Inflammatory macrophage (primary cell): Measurements from ENCODE around the gene RARB.

Source experiments
- DNase-seq, 2 donors: peaks; one replicate each; pipeline ENCODE4 v3.0.0-alpha.2; 2020 to 2022

The RARB gene

GRCh38 chr3:25555695-25556437 lies 127.8 kb downstream of the RARB start:
- DNase-seq = no peak

- DNase-seq = peak in 1 of 2 donors; percentile 1
These were observed 128.4 kb downstream of the RARB start for GRCh38 chr3:25556447-25556846.

DNA sequence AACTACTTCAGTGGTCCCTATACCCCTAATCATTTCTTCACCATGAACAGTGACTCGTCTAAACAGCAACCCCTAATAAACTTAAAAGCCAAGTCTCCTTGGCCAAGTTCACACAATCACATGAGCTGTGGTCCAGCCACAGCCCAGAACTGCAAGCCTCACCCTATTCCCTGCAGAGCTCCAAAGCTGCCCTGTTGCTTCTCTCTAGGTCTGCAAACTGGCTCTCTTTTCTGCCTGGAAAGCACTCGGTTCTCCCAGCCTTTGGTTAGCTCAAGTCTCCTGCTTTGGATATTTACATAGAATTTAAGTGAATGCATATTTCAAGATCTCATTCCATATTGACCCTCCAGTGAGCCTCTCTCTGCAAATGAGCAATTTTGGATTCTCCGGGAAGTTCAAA lies 129.6 kb downstream of the RARB start:
- no peak for DNase-seq

- DNase-seq = no peak
These were observed 130.1 kb downstream of the RARB start for GRCh38 chr3:25558121-25558520.

- DNase-seq = no peak
These were observed 130.7 kb downstream of the RARB start for GRCh38 chr3:25558796-25559195.

DNA sequence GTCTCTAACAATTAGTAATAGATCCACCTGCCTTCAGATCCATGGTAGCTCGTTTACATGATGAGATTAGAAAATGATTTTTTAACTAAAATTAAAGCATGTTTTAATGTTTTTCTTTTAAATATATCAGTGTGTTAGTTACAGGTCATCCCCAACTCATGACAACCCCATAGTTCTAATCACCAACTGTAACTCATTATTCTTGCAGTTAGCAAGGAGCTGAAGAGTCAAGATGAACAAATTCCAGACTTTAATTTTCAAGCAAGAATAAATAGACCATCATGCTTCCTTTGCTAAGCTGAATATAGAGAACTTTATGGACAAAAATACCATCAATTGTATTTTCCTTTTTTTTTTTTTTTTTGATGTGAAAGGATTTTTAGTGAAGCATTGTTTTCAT lies 135.5 kb downstream of the RARB start:
- no peak for DNase-seq

DNA sequence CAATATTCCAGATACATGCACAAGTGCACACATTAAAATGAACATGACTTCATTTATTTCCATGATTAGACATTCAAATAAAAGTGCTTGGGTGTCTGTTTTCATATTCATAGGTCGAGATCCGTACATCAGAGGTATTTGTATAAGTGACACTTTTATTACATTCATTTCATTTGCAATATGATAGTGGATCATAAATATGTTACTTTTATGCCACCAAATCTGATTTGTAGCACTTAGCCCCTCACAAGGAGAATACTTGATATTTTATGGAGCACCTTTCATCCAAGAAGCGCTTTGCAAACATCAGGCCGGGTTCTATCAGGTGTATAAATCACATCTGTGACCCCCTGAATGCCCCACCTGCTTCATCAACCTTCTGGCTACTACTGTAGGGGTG lies 136.0 kb downstream of the RARB start:
- no peak for DNase-seq

DNA sequence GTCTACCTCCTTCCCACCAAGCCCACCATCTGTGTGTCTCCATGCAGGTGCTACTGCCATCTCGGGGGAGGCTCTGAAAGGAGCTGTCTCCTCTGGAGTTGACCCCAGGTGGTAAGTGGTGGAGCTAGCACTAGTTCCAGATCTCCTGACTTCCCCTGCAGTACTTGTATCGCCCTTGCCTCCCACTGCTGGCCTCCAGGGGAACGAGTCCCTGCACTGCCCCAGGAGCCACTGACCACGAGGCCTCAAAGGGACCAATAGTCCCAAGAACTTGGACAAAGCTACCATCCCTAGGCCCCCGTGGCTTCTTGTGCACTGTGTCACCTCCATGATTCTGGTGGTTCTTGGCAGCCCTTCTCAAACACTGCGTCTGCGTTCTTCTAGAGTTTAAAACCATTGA lies 137.7 kb downstream of the RARB start:
- DNase-seq = no peak

GRCh38 chr3:25566358-25566920 lies 138.4 kb downstream of the RARB start:
- DNase-seq = no peak

- no peak for DNase-seq
These were observed 139.3 kb downstream of the RARB start for GRCh38 chr3:25567388-25567787.

DNA sequence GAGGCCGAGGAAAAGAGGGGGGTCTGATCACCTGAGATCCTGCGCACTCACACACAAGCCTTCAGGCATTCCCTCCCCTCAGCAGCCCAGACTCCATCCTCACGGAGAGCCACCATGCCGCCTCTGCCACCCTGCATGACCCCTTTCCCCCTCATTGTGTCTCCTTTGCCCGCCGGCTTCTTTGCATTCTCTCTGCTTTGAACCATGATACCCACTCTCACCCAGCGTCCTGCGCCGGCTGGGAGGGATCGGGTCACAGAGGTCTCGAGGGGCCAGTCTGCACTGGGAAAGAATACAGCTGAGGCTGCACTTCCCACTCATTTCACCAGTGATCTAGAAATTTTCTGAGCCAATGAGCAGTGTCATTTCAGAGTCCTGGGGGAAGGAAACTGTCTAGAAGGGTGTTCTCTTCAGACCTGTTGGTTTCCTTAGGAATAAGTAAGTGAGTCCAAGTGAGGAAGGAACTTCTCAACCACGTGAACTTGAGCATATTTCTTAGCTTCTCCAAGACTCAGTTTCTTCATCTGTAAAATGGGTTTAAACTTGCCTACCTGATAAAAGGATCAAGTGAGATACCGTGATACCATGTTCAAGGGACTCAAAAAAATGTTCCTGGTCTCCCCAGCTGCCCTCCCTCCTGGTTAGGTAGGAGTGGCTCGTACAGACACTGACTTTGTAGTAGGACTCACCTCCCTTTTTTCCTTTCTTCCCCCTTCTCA lies 139.9 kb downstream of the RARB start:
- DNase-seq = no peak

- no peak for DNase-seq
These were observed 140.5 kb downstream of the RARB start for GRCh38 chr3:25568525-25569078.

DNA sequence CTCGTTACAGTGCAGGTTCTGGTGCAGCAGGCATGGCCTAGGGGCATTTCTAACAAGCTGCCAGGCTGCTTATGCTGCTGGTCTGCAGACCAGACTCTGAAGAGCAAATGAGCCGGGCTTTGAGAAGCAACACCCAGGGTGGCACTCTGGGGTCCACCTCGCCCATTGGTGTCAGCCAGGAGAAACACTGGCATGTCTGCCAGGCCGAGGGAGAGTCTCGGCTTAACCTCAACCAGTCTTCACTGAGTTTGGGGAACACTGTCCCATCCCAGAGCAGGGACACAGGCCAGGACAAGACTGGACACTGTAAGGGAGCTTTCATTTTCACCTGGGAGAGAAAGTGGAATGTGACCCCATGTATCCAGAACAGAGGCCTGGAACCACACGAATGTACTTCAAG lies 143.2 kb downstream of the RARB start:
- no peak for DNase-seq

DNA sequence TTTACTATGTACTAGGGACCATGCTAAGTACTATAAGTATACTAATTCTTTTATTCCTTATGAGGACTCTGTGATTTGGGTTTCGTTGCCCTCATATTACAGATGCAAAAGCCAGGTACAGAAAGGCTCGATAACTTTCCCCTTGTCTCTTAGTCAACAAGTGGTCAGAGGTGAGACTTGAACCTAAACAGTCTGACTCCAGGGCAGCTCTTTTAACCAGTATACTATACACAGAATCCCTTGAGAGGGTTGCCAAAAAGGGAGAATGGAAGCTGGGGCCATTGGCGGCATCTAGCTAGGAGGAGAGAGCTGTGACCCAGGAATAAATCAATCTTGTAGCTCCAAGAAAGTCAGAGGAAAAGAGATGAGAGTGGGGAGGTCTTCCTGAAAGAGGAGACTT lies 144.3 kb downstream of the RARB start:
- no peak for DNase-seq

DNA sequence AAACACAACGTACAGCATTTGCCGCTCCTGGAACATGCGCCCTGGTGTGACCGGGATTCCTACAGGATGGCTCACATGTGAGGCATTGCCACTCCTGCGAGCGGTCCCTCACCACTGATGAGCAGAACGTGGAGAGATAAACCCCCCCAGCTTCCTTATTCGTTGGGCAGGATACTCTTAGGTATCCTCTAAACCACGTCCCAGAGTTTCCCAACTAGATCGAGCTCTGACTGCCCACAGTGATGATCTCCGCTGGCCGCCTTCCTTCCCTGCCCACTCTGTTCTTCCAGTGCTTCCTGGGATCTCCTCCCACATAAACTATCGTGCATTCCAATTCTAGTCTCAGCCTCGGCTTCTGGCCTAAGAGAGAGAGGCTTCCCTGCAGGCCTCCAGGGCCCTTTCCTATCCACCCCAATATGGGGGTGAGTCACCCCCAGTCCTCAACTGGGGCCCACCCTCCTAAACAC lies 144.9 kb downstream of the RARB start:
- DNase-seq = no peak

GRCh38 chr3:25573386-25574171 lies 145.5 kb downstream of the RARB start:
- no peak for DNase-seq

DNA sequence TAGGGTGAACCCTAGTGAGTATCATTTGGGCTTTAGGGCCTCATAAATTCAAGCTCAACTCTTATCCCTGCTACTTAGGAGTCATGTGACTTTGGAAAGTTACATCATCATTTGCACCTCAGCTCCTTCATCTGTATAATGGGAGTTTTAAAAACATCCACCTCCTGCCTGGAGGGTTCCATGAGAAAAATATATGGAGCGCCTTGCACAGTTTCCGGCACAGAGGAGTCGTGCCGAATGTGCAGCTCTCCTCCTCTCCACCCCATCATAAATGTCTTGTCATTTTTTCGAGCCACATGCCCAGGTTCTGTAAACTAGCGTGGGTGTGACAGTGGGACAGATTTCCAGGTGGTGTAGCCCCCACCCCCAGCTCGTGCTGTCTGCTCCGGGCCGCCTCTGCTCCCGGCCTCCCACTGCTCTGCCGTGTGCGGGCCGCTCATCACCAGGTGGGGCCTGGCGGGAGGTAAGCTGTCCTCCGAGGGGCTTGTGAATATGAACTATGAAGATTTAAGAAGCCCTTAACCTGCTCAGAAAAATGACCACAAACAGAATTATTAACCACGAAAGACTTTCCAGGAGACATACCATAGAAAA lies 146.2 kb downstream of the RARB start:
- DNase-seq = no peak

- no peak for DNase-seq
These were observed 146.9 kb downstream of the RARB start for GRCh38 chr3:25575001-25575400.

GRCh38 chr3:25576146-25576545 lies 148.1 kb downstream of the RARB start:
- no peak for DNase-seq

GRCh38 chr3:25576831-25577454 lies 148.9 kb downstream of the RARB start:
- peak in 1 of 2 donors; percentile 42 for DNase-seq

DNA sequence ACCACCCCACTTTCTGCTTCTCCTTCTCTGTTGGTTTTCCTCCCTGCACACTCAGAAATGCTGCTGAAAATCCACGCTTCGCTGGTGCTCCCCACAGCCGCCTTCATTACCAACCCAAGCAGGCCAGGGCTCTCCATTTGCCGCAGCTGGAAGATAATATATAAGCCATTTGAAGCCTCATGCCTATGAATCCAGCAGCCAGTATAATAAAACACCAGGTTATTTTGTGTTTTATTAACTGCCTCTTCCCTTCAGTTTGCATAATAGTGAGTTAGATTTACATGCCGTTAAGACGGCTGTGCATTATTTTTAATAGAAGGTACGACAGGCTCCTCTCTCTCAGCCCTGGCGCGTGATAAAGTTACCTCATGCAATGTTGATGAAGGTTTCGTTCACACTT lies 150.0 kb downstream of the RARB start:
- DNase-seq = no peak

- DNase-seq = no peak
These were observed 152.5 kb downstream of the RARB start for GRCh38 chr3:25580534-25580933.
